Esophagus muscularis mucosa (tissue), 4 donors: Measurements from ENCODE around the gene ZNF770. TPM values are rescaled to one million over a fixed set of nuclear protein-coding genes. Genes with fewer than 3 reads are reported as not detected.

Source experiments
- DNase-seq: peaks from one replicate; pipeline ENCODE4 v3.0.0-alpha.2; 2017; ENCODE audit errors: extremely low spot score
- H3K27ac ChIP-seq, 4 donors: fragments of 200-600 bp; sonication (generic); replicated peaks in 1 of 4; 1 replicate in 3 of 4; 2 replicates in 1 of 4; pipeline ENCODE4 v1.5.1; 2016 to 2019; ENCODE audit warnings: mild to moderate bottlenecking in 1 of 4
- H3K27me3 ChIP-seq, 4 donors: fragments of 200-600 bp; sonication (generic); one replicate each; pipeline versions ENCODE4 v1.5.1 to v1.6.0; 2016 to 2019
- H3K36me3 ChIP-seq, 4 donors: fragments of 200-600 bp; sonication (generic); one replicate each; pipeline ENCODE4 v1.5.1; 2016 to 2019
- H3K4me1 ChIP-seq, 4 donors: fragments of 200-600 bp; sonication (generic); one replicate each; pipeline ENCODE4 v1.5.1; 2016 to 2019
- H3K4me3 ChIP-seq, 4 donors: fragments of 200-600 bp; sonication (generic); 1 replicate in 2 of 4; 2 replicates in 2 of 4; pipeline ENCODE4 v1.5.1; 2016 to 2019; ENCODE audit warnings: mild to moderate bottlenecking in 4 of 4, moderate library complexity in 1 of 4
- H3K9me3 ChIP-seq, 4 donors: fragments of 200-600 bp; sonication (generic); 1 replicate in 3 of 4; 2 replicates in 1 of 4; pipeline ENCODE4 v1.5.1; 2016 to 2019
- CTCF ChIP-seq, 3 experiments: fragments of 200-600 bp in 2 of 3; fragments of 450-650 bp in 1 of 3; sonication (generic) in 2 of 3; IDR thresholded peaks; one replicate each; pipeline ENCODE4 v1.5.1; 2017 to 2019; ENCODE audit warnings: antibody characterized with exemption in 3 of 3, mild to moderate bottlenecking in 2 of 3, moderate library complexity in 1 of 3
- EP300 ChIP-seq: sonication (generic); formaldehyde crosslinking; IDR thresholded peaks from one replicate; pipeline ENCODE4 v1.6.1; 2017; ENCODE audit warnings: antibody characterized with exemption
- POLR2A ChIP-seq: fragments of 450-650 bp; IDR thresholded peaks from one replicate; pipeline ENCODE4 v1.6.1; 2017; ENCODE audit warnings: antibody characterized with exemption, moderate library complexity, mild to moderate bottlenecking, low read depth
- POLR2AphosphoS5 ChIP-seq, 2 donors: sonication (generic); formaldehyde crosslinking; IDR thresholded peaks; one replicate each; pipeline ENCODE4 v1.6.1; 2017; ENCODE audit warnings: antibody characterized with exemption in 2 of 2
- WGBS: methylation state at CpG from one replicate; pipeline ENCODE4 v1.1.5; 2018; 5-methylcytosine and 5-hydroxymethylcytosine counted together
- intact Hi-C: fragments of 100-400 bp; cut with DNase I; formaldehyde crosslinking; loops from one replicate; pipeline ENCODE4 v1.15.1; 2023
- total RNA-seq, 4 donors: library from RNA; depleted of rRNA; stranded (reverse); fragments of >200 nt; gene quantifications; one replicate each; pipeline versions ENCODE4 v1.1.0 to v1.2.1, GENCODE V29; 2016

The ZNF770 gene, protein sequence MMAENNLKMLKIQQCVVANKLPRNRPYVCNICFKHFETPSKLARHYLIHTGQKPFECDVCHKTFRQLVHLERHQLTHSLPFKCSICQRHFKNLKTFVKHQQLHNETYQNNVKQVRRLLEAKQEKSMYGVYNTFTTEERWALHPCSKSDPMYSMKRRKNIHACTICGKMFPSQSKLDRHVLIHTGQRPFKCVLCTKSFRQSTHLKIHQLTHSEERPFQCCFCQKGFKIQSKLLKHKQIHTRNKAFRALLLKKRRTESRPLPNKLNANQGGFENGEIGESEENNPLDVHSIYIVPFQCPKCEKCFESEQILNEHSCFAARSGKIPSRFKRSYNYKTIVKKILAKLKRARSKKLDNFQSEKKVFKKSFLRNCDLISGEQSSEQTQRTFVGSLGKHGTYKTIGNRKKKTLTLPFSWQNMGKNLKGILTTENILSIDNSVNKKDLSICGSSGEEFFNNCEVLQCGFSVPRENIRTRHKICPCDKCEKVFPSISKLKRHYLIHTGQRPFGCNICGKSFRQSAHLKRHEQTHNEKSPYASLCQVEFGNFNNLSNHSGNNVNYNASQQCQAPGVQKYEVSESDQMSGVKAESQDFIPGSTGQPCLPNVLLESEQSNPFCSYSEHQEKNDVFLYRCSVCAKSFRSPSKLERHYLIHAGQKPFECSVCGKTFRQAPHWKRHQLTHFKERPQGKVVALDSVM
- total RNA-seq: 10 to 100 TPM; 18.5 to 23.7 (median 20.2) TPM

- intact Hi-C loops: loop anchor here (10.0 kb wide), 1 partner anchor 763 kb away; the partner anchor contains the start of gene EMC4
- TF ChIP-seq POLR2A (peak; percentile 65), POLR2AphosphoS5 (IDR thresholded peaks at IDR 0.05) (peak; percentile 76 to 84), CTCF (IDR thresholded peaks at IDR 0.05) (peak in 1 of 3 experiments; percentile 35), EP300 (no peak)
- Histone ChIP-seq H3K27ac (peak within 1 kb of the TSS; percentile 93 to 96 (median 95)), H3K9me3 (no peaks in the 10 kb centered on the region), H3K27me3 (no peaks in the 10 kb centered on the region), H3K36me3 (peaks cover 0 to 13% (median 2%) of the 10 kb centered on the region in 4 donors), H3K4me3 (peak within 1 kb of the TSS; percentile 71 to 84 (median 79)), H3K4me1 (peaks cover 34 to 45% (median 42%) of the 10 kb centered on the region in 4 donors)
- peak; percentile 95 for DNase-seq
- WGBS: under 1% methylated on average over 38 of the region's 60 CpGs
Measured at GRCh38 chr15:34988027-34988902, at the start of gene ZNF770. Gene ZNF770, minus strand, starts transcription at chr15:34988287. Its CDS starts 4,853 bp downstream, at chr15:34983434.

DNA sequence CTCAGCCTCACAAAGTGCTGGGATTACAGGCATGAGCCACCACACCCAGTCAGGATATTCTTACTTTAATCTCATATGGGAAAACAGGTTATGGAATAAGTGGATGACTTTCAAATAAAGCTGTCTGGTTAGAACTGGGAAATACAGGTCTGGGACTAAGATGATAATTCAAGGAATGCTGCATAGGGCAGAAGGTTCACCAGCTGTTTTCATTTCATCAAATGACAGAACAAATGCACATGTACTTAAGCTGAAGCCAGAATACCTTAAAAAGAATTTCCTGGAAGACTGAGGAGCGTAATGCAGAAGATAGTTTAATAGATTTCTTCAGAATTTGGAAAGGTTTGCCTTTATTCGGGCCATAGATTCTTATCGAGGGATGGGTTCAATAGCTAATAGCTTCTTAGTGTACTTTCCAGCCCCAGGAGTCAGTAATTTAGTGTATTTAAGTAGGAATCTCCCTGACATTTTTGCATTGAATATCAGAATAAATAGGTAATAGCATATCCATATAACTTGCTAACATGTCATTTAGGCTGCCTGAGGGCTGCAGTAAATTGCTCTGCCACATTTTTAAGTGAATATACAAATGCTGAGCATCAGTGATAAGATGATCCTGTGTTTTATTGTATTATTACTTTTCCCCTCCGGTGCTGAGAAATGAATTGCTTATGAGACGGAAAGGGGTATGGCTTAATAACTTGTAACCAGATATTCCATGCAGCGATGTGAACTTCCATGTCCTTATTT lies 40.3 kb upstream of the ZNF770 start:
- no peak for TF ChIP-seq CTCF (IDR thresholded peaks at IDR 0.05)
- TF ChIP-seq EP300: no peak
- TF ChIP-seq POLR2A: no peak
- no peak for TF ChIP-seq POLR2AphosphoS5 (IDR thresholded peaks at IDR 0.05)
- H3K4me1 ChIP-seq: no peaks in the 10 kb centered on the region
- intact Hi-C loops: no loop called here
- no peak for DNase-seq
- no peak overlapping the region for H3K27ac ChIP-seq
- no peaks in the 10 kb centered on the region for H3K9me3 ChIP-seq
- no peak overlapping the region for H3K4me3 ChIP-seq
- no peaks in the 10 kb centered on the region for H3K27me3 ChIP-seq
- H3K36me3 ChIP-seq: no peaks in the 10 kb centered on the region
- 84% methylated on average over 6 of the region's 6 CpGs for WGBS

DNA sequence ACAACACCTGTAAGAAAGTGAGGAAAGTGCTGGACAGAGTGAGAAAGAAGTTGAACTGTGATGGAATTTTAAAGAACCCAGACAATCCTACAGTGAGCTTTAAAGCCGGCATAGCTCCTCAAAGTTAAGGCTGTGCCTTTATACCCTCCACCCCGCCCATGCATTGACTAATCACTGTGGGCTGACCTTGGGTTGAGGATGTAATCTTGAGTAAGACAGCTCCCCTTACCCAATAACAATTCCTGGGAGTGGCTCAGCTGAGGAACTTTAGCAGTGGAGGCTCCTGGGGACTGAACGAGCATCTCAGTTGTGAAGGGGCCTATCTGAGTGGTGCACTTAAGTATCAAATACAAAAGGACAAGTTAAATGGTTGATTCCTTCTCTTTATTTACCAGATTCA lies 35.7 kb upstream of the ZNF770 start:
- H3K27ac ChIP-seq: no peak overlapping the region
- H3K4me3 ChIP-seq: no peak overlapping the region
- H3K27me3 ChIP-seq: no peaks in the 10 kb centered on the region
- TF ChIP-seq POLR2A (no peak), EP300 (no peak), CTCF (IDR thresholded peaks at IDR 0.05) (no peak), POLR2AphosphoS5 (IDR thresholded peaks at IDR 0.05) (no peak)
- DNase-seq: no peak
- no peaks in the 10 kb centered on the region for H3K36me3 ChIP-seq
- 67% methylated on average over 3 of the region's 3 CpGs for WGBS
- no peaks in the 10 kb centered on the region for H3K4me1 ChIP-seq
- intact Hi-C loops: no loop called here
- H3K9me3 ChIP-seq: no peaks in the 10 kb centered on the region

DNA sequence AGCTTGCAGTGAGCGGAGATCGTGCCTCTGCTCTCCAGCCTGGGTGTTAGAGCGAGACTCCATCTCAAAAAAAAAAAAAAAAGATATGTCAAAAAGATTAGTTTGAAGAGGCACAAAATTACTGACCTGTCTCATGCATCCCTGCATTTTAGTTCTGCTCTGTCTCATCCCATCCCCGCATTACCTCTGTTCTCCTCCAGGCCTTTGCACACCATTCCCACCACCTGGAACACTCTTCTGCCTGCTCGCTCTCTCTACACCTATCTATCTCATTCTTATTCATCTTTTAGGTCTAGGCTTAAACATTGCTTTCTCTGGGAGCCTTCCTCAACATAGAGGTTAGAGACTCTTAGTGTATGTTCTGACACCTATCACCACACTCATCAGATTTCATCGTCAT lies 32.9 kb upstream of the ZNF770 start:
- no peaks in the 10 kb centered on the region for H3K36me3 ChIP-seq
- no peak for TF ChIP-seq POLR2A
- TF ChIP-seq EP300: no peak
- TF ChIP-seq POLR2AphosphoS5 (IDR thresholded peaks at IDR 0.05): no peak
- no peak for TF ChIP-seq CTCF (IDR thresholded peaks at IDR 0.05)
- DNase-seq: no peak
- H3K4me1 ChIP-seq: no peaks in the 10 kb centered on the region
- no peaks in the 10 kb centered on the region for H3K27me3 ChIP-seq
- no peak overlapping the region for H3K4me3 ChIP-seq
- 96% methylated on average over 6 of the region's 6 CpGs for WGBS
- no peak overlapping the region for H3K27ac ChIP-seq
- H3K9me3 ChIP-seq: no peaks in the 10 kb centered on the region
- intact Hi-C loops: no loop called here
